Measurements from ENCODE around the gene RAPGEF6.
A peak's percentile ranks its signal among the peaks of the same experiment; 100 is the strongest.

RAPGEF6 gene

DNA sequence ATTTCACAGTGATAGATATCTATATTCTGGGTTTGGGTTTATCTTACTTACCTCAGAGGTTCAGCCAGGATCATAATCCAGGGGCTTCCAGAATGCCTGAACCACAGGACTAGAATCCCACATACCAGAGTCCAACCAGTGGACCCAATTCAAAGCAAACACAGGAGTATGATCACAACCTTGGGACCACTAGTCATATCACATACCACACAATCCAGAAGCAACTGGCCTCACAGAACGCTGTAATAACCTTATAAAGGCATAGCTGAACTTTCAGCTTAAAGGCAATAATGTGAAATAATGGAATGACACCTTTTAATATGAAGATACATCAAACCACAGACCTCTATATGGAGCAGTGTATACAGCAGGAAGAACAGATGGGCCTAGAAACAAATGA is 25.3 kb downstream of the RAPGEF6 start:
- Histone ChIP-seq H4K20me1 (ENCODE audit: insufficient read depth, low read length, poor library complexity, severe bottlenecking) (peaks cover 15% of the 10 kb centered on the region), H3K4me1 (ENCODE audit: insufficient read depth, low read length, poor library complexity, severe bottlenecking) (peaks cover 8% of the 10 kb centered on the region), H3K27me3 (ENCODE audit: insufficient read depth, low read length, poor library complexity, severe bottlenecking) (no peaks in the 10 kb centered on the region), H3K36me3 (ENCODE audit: insufficient read depth, low read length) (no peaks in the 10 kb centered on the region), H3K9ac (ENCODE audit: low read depth, low read length, poor library complexity, severe bottlenecking) (no peak overlapping the region), H3K9me3 (ENCODE audit: insufficient read depth, low read depth, low read length) (no peaks in the 10 kb centered on the region), H3K4me3 (ENCODE audit: low read length, poor library complexity, severe bottlenecking) (no peak overlapping the region), H3K4me2 (ENCODE audit: low read depth, low read length, poor library complexity, severe bottlenecking) (no peak overlapping the region), H3F3A (ENCODE audit: low read depth) (no peaks in the 10 kb centered on the region), H2AFZ (ENCODE audit: low read length) (no peak overlapping the region), H3K79me2 (ENCODE audit: insufficient read depth, low read length) (peaks cover 91% of the 10 kb centered on the region), H3K9me2 (replicated peaks; ENCODE audit: low read depth, low read length) (no peaks in the 10 kb centered on the region)
- TF ChIP-seq EZH2phosphoT487 (IDR thresholded peaks at IDR 0.05; ENCODE audit: borderline replicate concordance): no peak
- TF ChIP-seq, protein P1, sequence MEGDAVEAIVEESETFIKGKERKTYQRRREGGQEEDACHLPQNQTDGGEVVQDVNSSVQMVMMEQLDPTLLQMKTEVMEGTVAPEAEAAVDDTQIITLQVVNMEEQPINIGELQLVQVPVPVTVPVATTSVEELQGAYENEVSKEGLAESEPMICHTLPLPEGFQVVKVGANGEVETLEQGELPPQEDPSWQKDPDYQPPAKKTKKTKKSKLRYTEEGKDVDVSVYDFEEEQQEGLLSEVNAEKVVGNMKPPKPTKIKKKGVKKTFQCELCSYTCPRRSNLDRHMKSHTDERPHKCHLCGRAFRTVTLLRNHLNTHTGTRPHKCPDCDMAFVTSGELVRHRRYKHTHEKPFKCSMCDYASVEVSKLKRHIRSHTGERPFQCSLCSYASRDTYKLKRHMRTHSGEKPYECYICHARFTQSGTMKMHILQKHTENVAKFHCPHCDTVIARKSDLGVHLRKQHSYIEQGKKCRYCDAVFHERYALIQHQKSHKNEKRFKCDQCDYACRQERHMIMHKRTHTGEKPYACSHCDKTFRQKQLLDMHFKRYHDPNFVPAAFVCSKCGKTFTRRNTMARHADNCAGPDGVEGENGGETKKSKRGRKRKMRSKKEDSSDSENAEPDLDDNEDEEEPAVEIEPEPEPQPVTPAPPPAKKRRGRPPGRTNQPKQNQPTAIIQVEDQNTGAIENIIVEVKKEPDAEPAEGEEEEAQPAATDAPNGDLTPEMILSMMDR (conservative IDR thresholded peaks at IDR 0.05; ENCODE audit: low read length): no peak

DNA sequence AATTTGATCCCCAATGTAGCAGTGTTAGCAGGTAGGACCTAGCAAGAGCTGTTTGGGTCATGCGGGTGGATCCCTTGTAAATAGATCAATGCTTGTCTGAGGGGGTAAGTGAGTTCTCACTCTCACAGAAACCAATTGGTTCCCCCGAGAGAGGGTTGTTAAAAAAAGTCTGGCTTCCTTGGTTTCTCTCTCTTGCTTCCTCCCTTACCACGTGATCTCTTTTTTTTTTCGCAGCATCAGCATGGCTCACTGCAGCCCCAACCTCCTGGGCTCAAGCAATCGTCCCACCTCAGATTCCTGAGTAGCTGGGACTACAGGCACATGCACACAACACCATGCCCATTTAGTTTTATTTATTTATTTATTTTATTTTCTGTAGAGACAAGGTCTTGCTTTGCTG is 26.4 kb downstream of the RAPGEF6 start:
- Histone ChIP-seq H3K4me3 (ENCODE audit: low read length, poor library complexity, severe bottlenecking) (no peak overlapping the region), H3K9ac (ENCODE audit: low read depth, low read length, poor library complexity, severe bottlenecking) (no peak overlapping the region), H3F3A (ENCODE audit: low read depth) (no peaks in the 10 kb centered on the region), H3K4me1 (ENCODE audit: insufficient read depth, low read length, poor library complexity, severe bottlenecking) (peaks cover 16% of the 10 kb centered on the region), H2AFZ (ENCODE audit: low read length) (no peak overlapping the region), H3K27me3 (ENCODE audit: insufficient read depth, low read length, poor library complexity, severe bottlenecking) (no peaks in the 10 kb centered on the region), H4K20me1 (ENCODE audit: insufficient read depth, low read length, poor library complexity, severe bottlenecking) (peaks cover 17% of the 10 kb centered on the region), H3K79me2 (ENCODE audit: insufficient read depth, low read length) (peaks cover 88% of the 10 kb centered on the region), H3K4me2 (ENCODE audit: low read depth, low read length, poor library complexity, severe bottlenecking) (peak overlapping the region; percentile 48), H3K9me2 (replicated peaks; ENCODE audit: low read depth, low read length) (no peaks in the 10 kb centered on the region), H3K36me3 (ENCODE audit: insufficient read depth, low read length) (no peaks in the 10 kb centered on the region), H3K9me3 (ENCODE audit: insufficient read depth, low read depth, low read length) (no peaks in the 10 kb centered on the region)
- TF ChIP-seq EZH2phosphoT487 (IDR thresholded peaks at IDR 0.05; ENCODE audit: borderline replicate concordance): no peak
- TF ChIP-seq, protein P1 (conservative IDR thresholded peaks at IDR 0.05; ENCODE audit: low read length): no peak

DNA sequence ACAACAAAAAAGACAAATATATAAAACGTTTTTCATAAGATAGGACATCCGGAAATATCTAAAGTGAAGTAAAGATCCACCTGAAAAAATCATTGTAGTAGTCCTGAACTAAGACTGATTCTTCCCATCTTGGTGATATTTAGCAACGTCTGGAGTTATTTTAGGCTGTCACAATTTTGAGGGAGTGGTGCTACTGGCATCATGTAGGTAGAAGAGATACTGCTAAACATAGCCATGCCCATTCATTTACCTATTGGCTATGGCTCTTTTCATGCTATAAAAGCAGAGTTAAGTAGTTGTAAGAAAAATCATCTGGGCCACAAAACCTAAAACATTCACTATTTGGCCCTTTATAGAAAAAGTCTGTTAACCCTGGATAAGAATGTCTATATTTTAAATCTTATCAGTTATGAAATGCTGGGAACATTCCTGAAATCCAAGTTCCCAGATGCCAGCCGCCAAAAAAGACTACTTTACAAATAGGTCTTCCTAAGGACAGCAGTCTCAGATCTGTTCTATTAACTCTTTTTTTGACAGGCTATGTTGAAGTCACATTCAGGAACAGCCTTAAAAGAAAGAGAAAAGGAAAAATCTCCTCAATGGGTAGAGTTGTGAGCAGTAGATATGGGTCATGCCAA is 27.0 kb downstream of the RAPGEF6 start:
- Histone ChIP-seq H3K4me1 (ENCODE audit: insufficient read depth, low read length, poor library complexity, severe bottlenecking) (peaks cover 16% of the 10 kb centered on the region), H3K36me3 (ENCODE audit: insufficient read depth, low read length) (no peaks in the 10 kb centered on the region), H3K9me3 (ENCODE audit: insufficient read depth, low read depth, low read length) (no peaks in the 10 kb centered on the region), H2AFZ (ENCODE audit: low read length) (no peak overlapping the region), H3K4me2 (ENCODE audit: low read depth, low read length, poor library complexity, severe bottlenecking) (peak overlapping the region; percentile 48), H3K79me2 (ENCODE audit: insufficient read depth, low read length) (peaks cover 82% of the 10 kb centered on the region), H3K9ac (ENCODE audit: low read depth, low read length, poor library complexity, severe bottlenecking) (no peak overlapping the region), H4K20me1 (ENCODE audit: insufficient read depth, low read length, poor library complexity, severe bottlenecking) (peaks cover 17% of the 10 kb centered on the region), H3K27me3 (ENCODE audit: insufficient read depth, low read length, poor library complexity, severe bottlenecking) (no peaks in the 10 kb centered on the region), H3K9me2 (replicated peaks; ENCODE audit: low read depth, low read length) (no peaks in the 10 kb centered on the region), H3F3A (ENCODE audit: low read depth) (no peaks in the 10 kb centered on the region), H3K4me3 (ENCODE audit: low read length, poor library complexity, severe bottlenecking) (no peak overlapping the region)
- TF ChIP-seq, protein P1 (conservative IDR thresholded peaks at IDR 0.05; ENCODE audit: low read length): no peak
- TF ChIP-seq EZH2phosphoT487 (IDR thresholded peaks at IDR 0.05; ENCODE audit: borderline replicate concordance): no peak
